ENCODE results near the gene SURF6. TPM values are rescaled to one million over a fixed set of nuclear protein-coding genes. Genes with fewer than 3 reads are reported as not detected.

Gene SURF6
- total RNA-seq, 3 donors from 2014 or later, result 23.7 to 24.7 (median 24.0) TPM

- DNase-seq (peak in 1 of 3 donors; percentile 27), ATAC-seq (no peak)
- H3K9me3 ChIP-seq, result no peaks in the 10 kb centered on the region
- TF ChIP-seq CTCF (IDR thresholded peaks at IDR 0.05), result no peak
- intact Hi-C loops (cut with DNase I, micrococcal nuclease), result no loop called here
- H3K4me1 ChIP-seq (ENCODE audit: low read depth), result peaks cover 38% of the 10 kb centered on the region
- peaks cover 19% of the 10 kb centered on the region for H3K36me3 ChIP-seq (ENCODE audit: low read depth)
- no peak overlapping the region for H3K4me3 ChIP-seq
These were observed 31.2 kb upstream of the SURF6 start for GRCh38 chr9:133367221-133367620.

- no peak for TF ChIP-seq CTCF (IDR thresholded peaks at IDR 0.05)
- peaks cover 30% of the 10 kb centered on the region for H3K4me1 ChIP-seq (ENCODE audit: low read depth)
- H3K9me3 ChIP-seq, result no peaks in the 10 kb centered on the region
- H3K36me3 ChIP-seq (ENCODE audit: low read depth), result peaks cover 23% of the 10 kb centered on the region
- ATAC-seq (no peak), DNase-seq (peak in 1 of 3 donors; percentile 13)
- H3K4me3 ChIP-seq, result no peak overlapping the region
- intact Hi-C loops (cut with DNase I, micrococcal nuclease), result no loop called here
These were observed 30.4 kb upstream of the SURF6 start for GRCh38 chr9:133366435-133366834.

- H3K4me3 ChIP-seq, result no peak overlapping the region
- no peak for TF ChIP-seq CTCF (IDR thresholded peaks at IDR 0.05)
- intact Hi-C loops (cut with DNase I, micrococcal nuclease), result no loop called here
- no peak for ATAC-seq
- H3K36me3 ChIP-seq (ENCODE audit: low read depth), result peaks cover 18% of the 10 kb centered on the region
- peaks cover 4% of the 10 kb centered on the region for H3K4me1 ChIP-seq (ENCODE audit: low read depth)
- no peaks in the 10 kb centered on the region for H3K9me3 ChIP-seq
- peak in 1 of 3 donors; percentile 31 for DNase-seq
These were observed 26.5 kb upstream of the SURF6 start for GRCh38 chr9:133362359-133363044.

GRCh38 chr9:133361507-133362092, 25.6 kb upstream of the SURF6 start:
- Histone ChIP-seq H3K4me1 (ENCODE audit: low read depth) (peaks cover 10% of the 10 kb centered on the region), H3K36me3 (ENCODE audit: low read depth) (peaks cover 18% of the 10 kb centered on the region), H3K4me3 (no peak overlapping the region), H3K9me3 (no peaks in the 10 kb centered on the region)
- intact Hi-C loops (cut with DNase I, micrococcal nuclease), result no loop called here
- ATAC-seq (no peak), DNase-seq (peak in 2 of 3 donors; percentile 6 to 22)
- TF ChIP-seq CTCF (IDR thresholded peaks at IDR 0.05), result no peak

GRCh38 chr9:133360400-133361393, 24.7 kb upstream of the SURF6 start:
- DNase-seq, result peak in 2 of 3 donors; percentile 18 to 21
- no peak for ATAC-seq
- H3K36me3 ChIP-seq (ENCODE audit: low read depth), result peaks cover 18% of the 10 kb centered on the region
- no peaks in the 10 kb centered on the region for H3K9me3 ChIP-seq
- H3K4me1 ChIP-seq (ENCODE audit: low read depth), result peaks cover 11% of the 10 kb centered on the region
- TF ChIP-seq CTCF (IDR thresholded peaks at IDR 0.05), result no peak
- intact Hi-C loops (cut with DNase I, micrococcal nuclease), result no loop called here
- no peak overlapping the region for H3K4me3 ChIP-seq
